CD4-positive, alpha-beta T cell treated with Interleukin-10 for 1 hour (primary cell): Measurements from ENCODE around the gene GRHL1.

ENCODE experiments used
- DNase-seq: peaks from one replicate; pipeline ENCODE4 v3.0.0-alpha.2; 2020

GRHL1 gene

DNA sequence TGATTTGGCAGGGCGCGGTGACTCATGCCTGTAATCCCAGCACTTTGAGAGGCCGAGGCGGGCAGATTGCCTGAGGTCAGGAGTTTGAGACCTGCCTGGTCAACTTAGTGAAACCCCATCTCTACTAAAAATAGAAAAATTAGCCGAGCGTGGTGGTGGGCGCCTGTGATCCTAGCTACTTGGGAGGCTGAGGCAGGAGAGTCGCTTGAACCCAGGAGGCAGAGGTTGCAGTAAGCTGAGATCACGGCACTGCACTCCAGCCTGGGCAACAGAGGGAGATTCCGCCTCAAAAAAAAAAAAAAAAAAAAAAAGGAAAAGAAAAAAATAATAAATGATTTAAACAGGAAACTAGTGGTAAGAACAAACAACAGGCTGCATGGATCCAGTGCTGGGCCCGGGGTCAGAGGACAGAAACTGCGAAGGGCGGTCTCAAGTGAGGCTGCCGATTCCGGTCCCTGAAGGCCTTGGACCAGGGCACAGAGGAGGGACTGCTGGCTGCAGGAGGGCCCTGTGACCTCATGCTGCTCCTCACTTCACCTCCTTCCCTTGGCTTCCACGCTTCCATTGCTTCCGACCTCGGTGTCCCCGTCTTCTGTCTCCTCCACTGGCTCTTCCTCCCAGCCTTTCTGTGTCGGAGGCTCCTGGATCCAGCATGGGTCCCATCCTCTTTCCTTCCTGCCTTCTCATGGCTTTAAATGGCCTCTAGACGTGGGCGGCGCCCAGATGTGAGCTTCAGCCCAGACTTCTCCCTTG is 2.1 kb upstream of the GRHL1 start:
- DNase-seq, result no peak

DNA sequence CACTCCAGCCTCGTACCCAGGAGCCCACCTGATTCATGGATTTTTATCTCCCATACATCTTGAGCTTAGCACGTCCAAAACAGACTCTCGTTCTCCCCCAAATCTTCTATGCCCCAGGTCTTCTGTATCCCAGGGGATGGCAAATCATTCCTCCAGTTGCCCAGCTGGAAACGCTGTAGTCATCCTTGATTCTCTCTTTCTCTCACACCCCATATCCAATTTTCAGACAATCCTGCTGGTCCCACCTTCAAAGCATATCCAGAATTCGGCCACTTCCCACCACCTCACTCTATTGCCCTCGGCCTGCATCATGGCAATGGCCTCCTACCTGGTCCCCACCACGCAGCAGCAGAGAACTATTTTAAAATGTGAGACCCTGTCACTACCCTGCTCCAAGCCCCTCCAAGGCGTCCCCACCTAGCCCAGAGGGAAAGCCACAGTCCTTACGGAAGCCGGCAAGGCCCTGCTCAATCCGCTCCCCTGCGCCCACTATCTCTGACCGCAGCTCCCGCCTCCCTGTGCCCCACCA is 1.4 kb upstream of the GRHL1 start:
- DNase-seq, result no peak

DNA sequence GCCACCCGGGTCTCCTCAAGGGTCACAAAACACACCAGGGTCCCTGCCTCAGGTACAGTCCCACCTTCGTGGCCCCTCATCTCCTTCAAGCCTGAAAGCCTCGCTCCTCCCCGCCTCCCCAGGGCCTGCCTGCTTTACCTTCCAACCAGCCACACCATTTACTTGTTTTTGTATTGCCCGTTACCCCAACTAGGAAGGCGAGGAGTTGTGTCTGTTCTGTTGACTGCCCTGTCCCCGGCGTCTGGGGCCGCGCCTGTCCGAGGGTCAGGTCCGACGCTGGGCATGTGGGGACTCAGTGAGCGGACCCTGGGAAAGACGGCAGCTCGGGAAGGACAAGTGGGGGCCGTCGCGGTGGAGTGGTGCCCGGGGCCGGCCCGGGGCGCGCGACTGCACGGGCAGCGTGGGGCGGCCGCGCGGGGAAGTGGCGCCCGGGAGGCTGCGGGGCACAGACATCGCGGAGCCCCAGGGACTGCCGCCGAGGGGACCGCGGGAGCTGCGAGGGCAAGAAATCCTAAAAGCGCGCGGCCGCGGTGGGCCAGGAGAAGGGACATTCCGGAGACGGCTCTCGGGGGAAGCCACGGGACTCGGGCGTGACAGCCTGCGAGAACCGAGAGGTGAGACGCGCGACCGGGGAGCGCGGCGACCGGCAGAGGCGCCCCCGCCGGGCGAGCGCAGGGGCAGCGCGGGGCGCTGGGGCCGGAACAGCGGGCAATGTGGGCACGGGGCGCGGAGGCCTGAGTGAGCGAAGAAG is 797 bp upstream of the GRHL1 start:
- no peak for DNase-seq

DNA sequence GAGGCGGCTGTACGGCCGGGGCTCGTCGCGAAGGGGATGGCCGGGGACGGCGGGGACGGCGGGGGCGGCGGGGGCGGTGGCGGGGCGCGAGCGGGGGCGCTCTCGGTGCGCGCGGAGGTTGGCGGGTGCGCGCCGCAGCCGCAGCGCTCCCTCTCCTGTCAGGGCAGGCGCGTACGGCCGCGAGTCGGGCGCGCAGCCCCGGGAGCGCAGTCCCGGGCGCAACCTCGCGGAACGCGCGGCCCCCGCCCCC is 296 bp upstream of the GRHL1 start:
- DNase-seq, result no peak

DNA sequence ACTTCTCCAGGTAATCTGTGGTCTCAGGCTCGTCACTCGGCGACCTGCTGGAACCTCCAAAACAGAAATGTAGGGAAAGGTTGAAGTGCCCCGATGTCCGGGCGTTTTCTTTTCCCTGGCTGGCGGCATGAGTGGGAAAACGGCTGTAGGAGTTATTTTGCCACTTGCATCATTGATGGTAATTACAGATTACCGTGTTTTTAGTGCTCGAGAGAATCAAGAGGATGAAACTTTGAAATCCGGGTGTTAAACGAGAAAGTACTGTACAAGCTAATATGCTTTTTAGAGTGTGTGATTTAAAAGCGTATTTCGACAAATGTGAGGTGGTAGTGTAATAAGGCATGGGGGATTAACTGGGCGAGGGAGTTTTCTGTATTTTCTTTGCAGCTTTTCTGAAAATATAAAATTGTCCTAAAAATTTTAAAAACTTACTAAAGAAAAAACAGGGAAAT is 819 bp downstream of the GRHL1 start:
- DNase-seq, result no peak

DNA sequence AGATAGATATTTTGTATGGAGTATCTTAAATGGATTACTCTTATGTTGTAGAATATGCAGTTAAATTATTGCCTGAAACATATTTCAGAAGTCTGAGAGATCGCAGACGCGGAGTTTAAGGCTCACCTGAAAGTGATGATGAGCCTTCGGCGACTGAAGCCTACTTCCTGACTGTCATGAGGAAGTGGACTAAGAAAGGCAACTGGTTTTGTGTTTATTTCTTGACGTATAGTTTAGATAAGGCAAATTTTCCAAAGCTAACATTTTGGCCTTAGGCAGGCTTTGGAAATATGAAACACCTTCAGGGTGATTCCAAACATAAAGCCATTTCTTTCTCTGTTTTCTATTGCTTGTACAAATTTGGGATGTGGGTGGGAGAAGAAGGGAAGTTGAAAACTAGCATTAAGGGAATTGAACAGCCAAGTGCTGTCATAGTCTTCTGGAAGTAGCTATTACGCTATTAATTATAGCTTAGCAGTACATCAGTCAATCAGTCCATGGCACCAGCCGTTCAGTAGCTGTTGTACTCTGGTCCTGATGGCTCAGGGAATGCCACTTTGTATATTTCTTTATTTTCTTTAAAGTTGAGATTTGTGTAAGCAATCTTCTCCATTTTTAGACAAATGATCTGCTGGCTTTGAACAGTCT is 1.5 kb downstream of the GRHL1 start:
- DNase-seq, result no peak

DNA sequence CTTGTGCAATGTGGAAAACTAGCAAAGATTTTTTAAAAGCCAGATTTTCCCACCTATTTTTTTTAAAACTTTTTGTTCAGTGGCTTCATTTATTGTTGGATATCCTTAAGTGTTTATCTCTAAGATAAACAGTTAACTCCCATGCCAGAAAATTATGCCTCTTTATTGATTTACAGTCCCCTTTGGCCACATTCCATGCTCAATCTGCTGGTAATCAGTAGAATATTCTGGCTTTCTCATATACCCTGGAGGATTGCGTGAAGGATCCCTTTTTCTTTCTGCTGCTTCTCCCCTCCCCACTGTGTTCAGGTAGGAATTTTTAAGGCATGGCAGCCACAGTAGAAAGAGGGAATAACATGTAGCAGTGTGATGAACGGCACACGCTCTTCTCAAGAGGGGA is 2.6 kb downstream of the GRHL1 start:
- no peak for DNase-seq

DNA sequence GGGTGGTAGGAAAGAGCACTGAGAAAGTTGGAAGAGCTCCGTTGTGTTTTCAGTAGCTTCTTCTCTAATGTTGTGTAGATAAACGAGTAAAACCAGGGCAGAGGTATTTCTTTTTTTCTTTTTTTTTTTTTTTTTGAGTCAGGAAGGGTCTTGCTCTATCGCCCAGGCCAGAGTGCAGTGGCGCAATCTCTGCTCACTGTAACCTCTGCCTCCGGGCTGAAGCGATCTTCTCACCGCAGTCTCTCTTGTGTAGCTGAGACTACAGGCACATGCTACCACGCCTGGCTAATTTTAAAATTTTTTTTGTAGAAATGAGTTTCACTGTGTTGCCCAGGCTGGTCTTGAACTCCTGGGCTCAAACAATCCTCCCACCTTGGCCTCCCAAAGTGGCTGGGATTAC is 6.6 kb downstream of the GRHL1 start:
- DNase-seq, result no peak

DNA sequence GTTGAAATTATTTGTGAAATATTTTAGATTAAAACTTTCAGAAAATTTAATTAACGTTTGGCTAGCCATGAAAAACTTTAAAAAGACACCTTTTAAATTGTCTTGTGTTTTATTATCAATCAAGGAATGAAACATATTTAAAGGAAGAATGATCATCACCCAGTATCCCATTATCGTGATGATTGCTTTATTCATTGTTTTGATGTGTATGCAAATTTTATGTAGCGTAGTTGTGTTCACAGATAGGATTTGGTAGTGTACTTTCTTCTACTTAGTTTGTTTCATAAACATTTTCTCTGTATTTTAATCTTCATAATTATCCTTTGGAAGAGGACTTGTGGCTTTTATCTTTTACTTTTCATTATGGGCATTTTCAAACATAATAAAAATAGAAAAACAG is 7.8 kb downstream of the GRHL1 start:
- DNase-seq, result no peak

DNA sequence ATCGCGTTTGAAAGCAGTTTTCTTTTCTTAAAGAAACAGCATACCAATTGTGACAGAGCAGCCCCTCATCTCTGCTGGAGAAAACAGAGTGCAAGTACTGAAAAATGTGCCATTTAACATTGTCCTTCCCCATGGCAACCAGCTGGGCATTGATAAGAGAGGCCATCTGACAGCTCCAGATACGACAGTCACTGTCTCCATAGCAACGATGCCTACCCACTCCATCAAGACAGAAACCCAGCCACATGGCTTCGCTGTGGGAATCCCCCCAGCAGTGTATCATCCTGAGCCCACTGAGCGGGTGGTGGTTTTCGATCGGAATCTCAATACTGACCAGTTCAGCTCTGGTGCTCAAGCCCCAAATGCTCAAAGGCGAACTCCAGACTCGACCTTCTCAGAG is 9.5 kb downstream of the GRHL1 start:
- DNase-seq, result no peak

DNA sequence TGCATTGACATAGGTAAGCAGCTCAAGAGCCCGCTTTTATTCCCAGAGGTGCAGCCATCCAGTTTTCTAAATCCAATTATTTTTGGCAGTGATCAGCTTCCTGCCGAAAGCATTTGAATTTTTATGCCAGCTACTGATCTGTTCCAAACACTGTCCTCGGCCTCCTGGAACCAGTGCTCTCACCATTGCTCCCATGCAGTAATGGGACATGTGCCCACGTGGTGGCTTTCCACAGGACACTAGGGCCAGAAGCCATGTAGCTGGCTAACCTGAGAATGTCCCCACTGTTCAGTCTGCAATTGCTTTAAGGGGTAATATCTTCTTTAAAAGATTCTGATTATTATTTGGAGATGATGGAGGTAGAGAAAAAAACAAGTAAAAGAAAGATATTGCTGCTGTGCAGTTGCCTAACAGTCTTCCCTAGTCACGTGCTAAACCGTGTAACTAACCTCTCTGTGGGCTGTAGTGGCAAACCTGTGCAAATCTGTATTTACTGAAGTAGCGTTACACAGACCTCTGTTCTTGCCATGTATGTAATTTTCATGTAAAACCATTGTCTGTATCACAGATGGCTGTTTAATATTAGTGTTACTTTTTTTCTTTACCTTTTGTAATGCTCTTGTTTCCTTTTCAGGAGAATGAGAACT is 13.0 kb downstream of the GRHL1 start:
- no peak for DNase-seq

DNA sequence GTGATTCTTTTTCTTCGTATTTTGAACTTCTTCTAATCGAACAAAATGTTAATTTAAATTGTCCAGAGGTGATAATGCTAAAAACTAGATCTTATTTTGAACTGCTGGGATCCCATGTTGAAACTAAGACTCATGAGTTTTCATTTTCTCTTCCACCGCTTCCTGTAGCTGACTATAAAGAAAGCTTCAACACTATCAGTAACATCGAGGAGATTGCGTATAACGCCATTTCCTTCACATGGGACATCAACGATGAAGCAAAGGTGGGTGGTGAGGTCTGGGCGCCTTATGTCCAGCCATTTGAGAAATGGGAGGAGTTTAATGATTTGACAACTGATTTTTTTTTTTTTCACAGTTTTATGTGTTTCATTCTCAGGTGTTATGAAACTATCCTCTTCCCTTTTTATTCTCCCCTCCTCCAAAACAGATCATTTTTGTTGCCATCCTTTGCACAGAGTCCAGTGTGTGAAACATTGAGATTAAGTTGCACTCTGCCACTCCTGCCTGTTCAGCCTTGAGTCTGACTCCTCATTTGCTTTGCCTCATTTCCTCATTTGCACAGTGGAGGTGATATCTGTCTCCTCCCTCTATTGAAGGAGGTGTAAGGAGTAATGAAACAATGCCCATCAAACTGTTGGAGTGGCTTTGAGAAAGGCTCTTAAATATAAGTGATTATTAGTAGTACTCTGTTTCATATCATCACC is 13.8 kb downstream of the GRHL1 start:
- peak; percentile 20 for DNase-seq

DNA sequence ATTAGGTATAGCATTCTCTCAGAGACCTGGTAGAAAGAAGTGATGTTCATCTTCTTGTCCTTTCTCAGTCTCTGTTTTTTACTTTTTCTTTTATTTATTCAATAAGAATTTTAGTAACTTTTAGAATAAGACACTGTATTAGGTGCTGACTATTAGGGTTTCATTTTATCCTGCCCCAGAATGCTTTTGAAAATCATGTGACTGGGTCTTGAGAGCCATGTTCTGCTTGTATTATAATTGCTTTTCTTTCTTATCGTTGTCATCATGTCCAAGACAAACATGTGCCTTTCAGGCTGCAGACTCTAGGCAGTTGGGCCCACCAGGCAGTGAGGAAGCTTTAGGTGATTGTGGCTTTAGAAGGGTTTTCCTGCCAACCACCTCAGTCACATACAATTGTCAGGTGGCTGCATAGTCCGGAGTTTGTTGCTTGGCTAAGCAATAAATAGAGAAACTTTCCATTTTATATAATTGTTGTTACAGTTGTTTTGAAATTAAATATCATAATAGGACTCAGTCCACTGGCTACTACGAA is 15.1 kb downstream of the GRHL1 start:
- no peak for DNase-seq

DNA sequence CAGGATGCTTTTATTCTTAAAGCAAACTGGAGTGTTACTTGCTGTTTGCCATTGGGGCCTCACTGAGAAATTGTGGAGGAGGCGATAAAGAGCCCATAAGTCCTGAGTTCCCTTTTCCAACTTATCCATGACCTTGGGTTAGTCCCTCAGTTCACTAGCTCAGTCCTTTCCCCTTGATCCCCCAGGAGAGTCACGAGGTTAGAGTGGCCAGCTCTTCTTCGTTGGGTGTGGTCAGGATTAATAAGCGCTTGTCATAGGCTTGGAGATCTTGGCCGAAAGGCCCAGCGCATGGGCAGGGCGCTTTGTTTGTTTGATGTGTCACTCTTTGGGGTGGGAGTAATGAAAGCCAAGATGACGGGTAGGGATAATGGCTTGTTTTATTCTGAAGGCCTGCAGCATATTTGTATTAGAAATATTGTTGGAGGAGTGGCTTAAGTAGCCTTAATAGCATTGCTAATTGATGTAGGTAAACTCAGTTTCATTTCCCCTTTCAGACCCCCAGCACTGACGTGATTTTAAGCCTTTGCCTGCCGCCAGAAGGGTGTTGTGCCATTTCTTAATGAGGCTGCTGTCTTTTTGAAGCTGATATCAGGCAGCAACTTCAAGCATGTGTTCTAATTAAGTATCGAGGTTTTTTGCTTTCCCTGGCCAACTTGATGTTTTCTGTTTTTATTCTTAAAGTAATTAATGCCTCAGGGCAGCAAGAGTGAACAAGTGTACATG is 15.7 kb downstream of the GRHL1 start:
- DNase-seq, result no peak

DNA sequence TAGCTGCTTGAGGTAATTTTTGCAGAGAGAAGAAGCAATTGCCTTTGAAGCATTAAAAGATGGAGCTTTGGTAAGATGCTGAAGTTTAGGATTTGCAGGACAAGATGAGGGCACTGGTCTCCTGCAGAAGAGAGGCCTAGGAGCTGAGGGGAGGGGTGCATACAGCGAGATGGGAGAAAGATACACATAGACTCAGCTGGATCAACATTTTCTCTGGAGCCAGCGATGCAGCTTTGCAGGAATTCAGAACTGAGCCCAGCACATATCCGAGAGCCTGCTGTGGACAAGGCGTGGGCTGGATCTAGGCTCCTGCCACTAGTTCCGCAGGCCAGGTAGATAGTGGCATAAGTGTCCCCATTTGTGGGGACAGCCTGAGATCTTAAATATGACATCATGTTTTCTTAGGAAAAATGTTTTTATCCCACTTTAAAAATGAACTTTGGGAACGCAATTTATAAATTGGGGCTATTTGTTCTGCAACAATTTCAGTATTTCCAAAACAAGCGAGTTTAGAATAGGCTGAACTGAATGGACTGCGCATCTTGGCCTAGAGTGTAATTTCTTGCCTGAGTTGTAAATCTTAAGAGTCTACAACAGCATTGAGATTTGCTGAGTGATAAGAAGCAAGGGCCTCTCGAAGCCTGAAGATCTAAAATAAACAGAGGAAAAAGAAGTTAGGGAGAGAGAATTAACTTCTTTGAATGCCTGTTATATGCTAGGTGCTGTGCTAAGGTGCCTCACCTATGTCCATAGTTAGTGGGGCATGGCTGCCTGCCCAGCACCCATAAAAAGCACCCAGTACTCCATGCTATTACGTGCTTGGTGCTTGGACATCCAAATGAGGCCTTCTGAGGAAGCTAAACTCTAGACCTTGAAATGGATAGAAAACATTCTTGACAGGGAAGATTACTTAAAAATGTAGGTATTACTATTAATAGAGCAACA is 17.3 kb downstream of the GRHL1 start:
- no peak for DNase-seq

DNA sequence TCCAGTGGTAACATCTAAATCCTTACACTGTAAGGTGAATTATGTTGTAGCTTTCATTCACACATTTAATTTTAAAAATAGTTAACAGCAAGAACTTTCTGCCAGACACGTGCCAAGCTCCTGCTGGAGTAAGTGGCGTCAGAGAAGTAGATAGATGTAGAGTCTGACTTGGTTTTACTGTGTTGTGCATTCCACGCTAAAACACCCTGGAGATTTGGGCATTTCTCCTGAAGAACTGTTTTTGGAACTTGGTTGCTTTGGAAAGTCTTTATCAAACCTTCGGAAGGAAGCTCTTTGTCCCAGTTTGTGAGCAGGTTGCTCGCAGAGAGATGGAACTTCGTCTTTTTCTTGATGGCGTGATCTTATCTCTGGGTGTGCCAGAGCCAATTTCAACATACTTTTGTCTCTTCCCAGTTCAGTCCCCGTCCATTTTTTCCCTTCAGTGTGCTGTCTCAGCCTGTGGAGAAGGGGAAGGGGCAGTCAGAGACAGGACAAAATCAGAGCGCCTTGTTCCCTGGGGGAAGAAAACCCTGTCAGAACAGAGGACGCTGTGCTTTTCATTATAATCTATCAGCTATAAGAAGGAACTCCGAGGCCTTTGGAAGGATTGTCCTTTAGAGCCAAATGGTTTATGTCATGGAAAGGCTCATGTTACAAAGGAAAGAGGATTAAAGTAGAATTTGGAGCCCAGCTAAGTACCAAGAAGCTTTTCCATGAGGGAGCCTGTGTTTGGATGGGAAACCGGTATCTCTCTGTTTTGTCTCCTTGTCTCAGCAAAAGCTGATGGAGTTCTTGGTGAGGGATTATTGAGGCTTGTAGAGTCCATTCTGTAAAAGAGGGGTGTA is 18.9 kb downstream of the GRHL1 start:
- no peak for DNase-seq

DNA sequence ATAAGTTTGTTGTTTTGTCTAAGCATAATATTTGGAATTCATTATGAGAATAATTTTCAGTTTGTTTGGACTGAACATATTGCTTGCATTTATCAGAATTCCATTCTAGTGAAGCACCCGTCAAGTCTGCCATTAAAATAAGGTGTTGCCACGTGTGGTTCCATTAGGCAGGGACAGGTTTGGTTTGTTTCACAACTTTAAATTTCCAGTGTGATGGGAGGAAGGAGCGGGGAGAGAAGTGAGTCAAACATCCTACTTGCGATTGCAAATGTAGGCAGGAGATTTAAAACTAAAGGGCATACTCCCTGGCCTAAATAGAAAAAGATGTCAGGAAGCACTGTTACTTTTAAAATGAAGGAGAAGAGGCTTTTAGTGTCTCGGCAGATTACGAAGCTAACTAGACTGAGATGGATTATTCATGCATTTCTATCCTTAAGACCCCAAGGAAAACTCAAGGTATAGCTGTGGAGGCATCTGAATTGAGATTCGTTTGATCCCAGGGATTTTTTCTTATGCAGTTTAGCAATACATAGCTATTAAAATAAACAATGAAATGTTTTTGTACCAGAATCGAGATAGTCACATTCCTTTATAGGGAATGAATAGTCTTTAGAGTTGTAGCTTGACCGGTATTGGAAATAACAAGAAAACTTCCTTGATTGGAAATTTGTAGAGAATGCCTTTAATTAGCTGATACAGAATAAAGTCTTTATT is 19.8 kb downstream of the GRHL1 start:
- DNase-seq, result no peak

DNA sequence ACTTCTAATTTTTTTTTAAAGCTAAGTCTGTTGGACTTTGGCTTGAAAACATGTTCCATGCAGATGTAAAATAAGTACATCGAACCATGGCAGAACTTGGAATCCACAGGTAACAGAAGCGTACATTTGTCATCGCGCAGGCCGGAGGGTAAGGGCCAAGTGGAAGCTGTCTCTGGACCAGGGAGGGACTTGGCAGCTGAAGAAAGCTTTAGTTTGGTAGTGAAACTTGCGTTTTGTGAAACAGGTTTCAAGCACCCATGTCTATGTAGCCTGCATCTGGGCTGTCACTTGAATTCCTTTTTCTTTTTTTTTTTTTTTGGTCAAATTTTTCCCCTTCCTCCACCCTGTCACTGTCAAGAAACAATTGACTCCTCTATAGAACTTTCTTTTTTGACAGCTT is 20.4 kb downstream of the GRHL1 start:
- no peak for DNase-seq
